ENCODE data around the gene SYCP1. TPM values are rescaled to one million over a fixed set of nuclear protein-coding genes. Genes with fewer than 3 reads are reported as not detected.

The SYCP1 gene
- total and polyA plus RNA-seq, 2 of the 8 experiments (the other 6 are each of a cell fraction or from before 2014, with no cell fraction given) = 0.11 to 0.26 TPM

- FAIRE-seq (no peak), DNase-seq (ENCODE audit: low read depth in 1 of 2, low spot score in 2 of 2) (no peak)
- POLR2A ChIA-PET (ENCODE audit: partially characterized antibody) = no interaction called here
- no peaks in the 10 kb centered on the region for H3K9me3 ChIP-seq (ENCODE audit: insufficient read depth in 2 of 2, low read depth in 1 of 2, low read length in 1 of 2)
- H3K18ac ChIP-seq (ENCODE audit: extremely low read depth, low read length) = no peak overlapping the region
- H2BK12ac ChIP-seq (ENCODE audit: low read depth, low read length) = no peak overlapping the region
- H2BK5ac ChIP-seq (ENCODE audit: low read depth, low read length) = no peak overlapping the region
- H3K79me2 ChIP-seq (ENCODE audit: control insufficient read depth in 1 of 2, insufficient read depth in 2 of 2, low read length in 2 of 2) = no peaks in the 10 kb centered on the region
- no peak overlapping the region for H3K27ac ChIP-seq (ENCODE audit: low read depth, low read length)
- no peak overlapping the region for H3K9ac ChIP-seq (replicated peaks in 1 of 4; ENCODE audit: extremely low read depth in 1 of 4, low read depth in 3 of 4, low read length in 3 of 4)
- no peak overlapping the region for H3K56ac ChIP-seq (replicated peaks; ENCODE audit: insufficient read length, low read depth, low read length)
- no peak overlapping the region for H3K14ac ChIP-seq (ENCODE audit: insufficient read length)
- 90% methylated on average over 1 of the region's 1 CpG; no CpG with 5 or more reads in 1 of the 2 experiments for WGBS, 2 experiments (ENCODE audit: extremely low coverage in 1 of 2, insufficient coverage in 1 of 2, insufficient read length in 1 of 2, insufficient replicate concordance in 2 of 2, low coverage in 1 of 2, low lambda C conversion rate in 2 of 2, missing lambda C conversion rate in 1 of 2)
- H4K20me1 ChIP-seq (replicated peaks in 1 of 2; ENCODE audit: control insufficient read depth in 1 of 2, insufficient read depth in 2 of 2, low read length in 2 of 2) = no peaks in the 10 kb centered on the region
- CTCF ChIA-PET (ENCODE audit: partially characterized antibody) = interaction anchor here (1.2 to 2.9 kb wide), 2 partner anchors 28 to 40 kb away, joined by 5 to 8 read pairs; no protein-coding TSS in a partner anchor
- no peak overlapping the region for H2BK120ac ChIP-seq (replicated peaks; ENCODE audit: low read depth, low read length)
- H3K27me3 ChIP-seq (replicated peaks in 1 of 4; ENCODE audit: control insufficient read depth in 3 of 4, extremely low read depth in 1 of 4, insufficient read depth in 3 of 4, low read length in 3 of 4) = no peaks in the 10 kb centered on the region
- no peak overlapping the region for H3K4me2 ChIP-seq (ENCODE audit: insufficient read depth in 1 of 2, low read depth in 2 of 2, low read length in 2 of 2)
- H3K36me3 ChIP-seq (ENCODE audit: control insufficient read depth in 2 of 4, insufficient read depth in 4 of 4, low read length in 3 of 4) = no peaks in the 10 kb centered on the region
- no peaks in the 10 kb centered on the region for H3K4me1 ChIP-seq (replicated peaks in 1 of 4; ENCODE audit: control insufficient read depth in 3 of 4, insufficient read depth in 4 of 4, low read length in 3 of 4)
- H4K91ac ChIP-seq (replicated peaks; ENCODE audit: insufficient read length, low read length) = no peak overlapping the region
- no peaks in the 10 kb centered on the region for H3K23me2 ChIP-seq (ENCODE audit: low read depth, low read length)
- H3K4ac ChIP-seq (replicated peaks; ENCODE audit: insufficient read length, low read depth, low read length) = no peak overlapping the region
- no peak overlapping the region for H2AFZ ChIP-seq (ENCODE audit: low read length)
- H2BK15ac ChIP-seq (ENCODE audit: low read length) = no peak overlapping the region
- no peak overlapping the region for H3K23ac ChIP-seq (ENCODE audit: insufficient read length)
- no peak overlapping the region for H2BK20ac ChIP-seq (ENCODE audit: low read length)
- no peak overlapping the region for H2AK5ac ChIP-seq (ENCODE audit: low read depth, low read length)
- H3K79me1 ChIP-seq (ENCODE audit: low read depth, low read length) = no peaks in the 10 kb centered on the region
- no peak overlapping the region for H4K5ac ChIP-seq (ENCODE audit: insufficient read length, low read depth, low read length)
- H4K8ac ChIP-seq (ENCODE audit: extremely low read depth, insufficient read depth, low read length) = no peak overlapping the region
- H3K4me3 ChIP-seq (ENCODE audit: extremely low read depth in 1 of 4, insufficient read depth in 2 of 4, low read depth in 3 of 4, low read length in 4 of 4) = no peak overlapping the region
- TF ChIP-seq PHF8 (conservative IDR thresholded peaks at IDR 0.05; ENCODE audit: low read depth, low read length) (no peak), TAF1 (IDR thresholded peaks at IDR 0.05; ENCODE audit: low read depth, low read length) (no peak), SP4 (IDR thresholded peaks at IDR 0.05; ENCODE audit: low read length) (no peak), CTCF (IDR thresholded peaks at IDR 0.05; ENCODE audit: control extremely low read depth in 1 of 3, insufficient read depth in 1 of 3, low read depth in 1 of 3, low read length in 3 of 3) (no peak), ASH2L (IDR thresholded peaks at IDR 0.05; ENCODE audit: low read length) (no peak), SP1 (IDR thresholded peaks at IDR 0.05; ENCODE audit: low read depth, low read length) (no peak), RFX5 (IDR thresholded peaks at IDR 0.05; ENCODE audit: borderline replicate concordance, low read depth, low read length) (no peak)
Observed at GRCh38 chr1:115012434-115012833, 157.8 kb downstream of the SYCP1 start.
